ENCODE results near the gene LRRC53.

- TF ChIP-seq CTCF (IDR thresholded peaks at IDR 0.05; ENCODE audit: low read length) (no peak), EZH2 (optimal IDR thresholded peaks at IDR 0.05; ENCODE audit: low read depth, low read length) (no peak), EZH2phosphoT487 (IDR thresholded peaks at IDR 0.05; ENCODE audit: low read length) (no peak)
These were observed 11.6 kb upstream of the LRRC53 start for GRCh38 chr1:74523873-74524480.

Measured in MM.1S (cell line).